KOPT-K1 (cell line): ENCODE results near the gene LYRM4.

Source experiments
- H3K27ac ChIP-seq: fragments of 200-600 bp; sonication (generic); 2 replicates; pipeline ENCODE4 v1.5.1; 2016; ENCODE audit warnings: antibody characterized with exemption, mild to moderate bottlenecking, low read depth, low read length; ENCODE audit not compliant: poor library complexity, severe bottlenecking
- H3K36me3 ChIP-seq: fragments of 200-600 bp; sonication (generic); 2 replicates; pipeline ENCODE4 v1.5.1; 2017; ENCODE audit warnings: antibody characterized with exemption, mild to moderate bottlenecking, low read length, moderate library complexity; ENCODE audit not compliant: insufficient read depth
- H3K9me3 ChIP-seq: fragments of 200-600 bp; sonication (generic); 2 replicates; pipeline ENCODE4 v1.5.1; 2017; ENCODE audit warnings: antibody characterized with exemption, low read length, mild to moderate bottlenecking; ENCODE audit not compliant: insufficient read depth, poor library complexity, severe bottlenecking

Gene LYRM4

GRCh38 chr6:5167501-5167900 lies 93.2 kb downstream of the LYRM4 start:
- Histone ChIP-seq H3K9me3 (no peaks in the 10 kb centered on the region), H3K27ac (no peak overlapping the region)

GRCh38 chr6:5164092-5164491 lies 96.7 kb downstream of the LYRM4 start:
- no peaks in the 10 kb centered on the region for H3K9me3 ChIP-seq
- H3K36me3 ChIP-seq, result no peaks in the 10 kb centered on the region
- no peak overlapping the region for H3K27ac ChIP-seq

More at GRCh38 chr6:5167501-5167900, 93.2 kb downstream of the LYRM4 start:
- H3K36me3 ChIP-seq, result no peaks in the 10 kb centered on the region

GRCh38 chr6:5163247-5163646 lies 97.5 kb downstream of the LYRM4 start:
- Histone ChIP-seq H3K27ac (no peak overlapping the region), H3K9me3 (no peaks in the 10 kb centered on the region), H3K36me3 (no peaks in the 10 kb centered on the region)

GRCh38 chr6:5162355-5162754 lies 98.4 kb downstream of the LYRM4 start:
- no peaks in the 10 kb centered on the region for H3K9me3 ChIP-seq
- no peak overlapping the region for H3K27ac ChIP-seq
- H3K36me3 ChIP-seq, result no peaks in the 10 kb centered on the region

GRCh38 chr6:5160206-5160605 lies 100.5 kb downstream of the LYRM4 start:
- no peak overlapping the region for H3K27ac ChIP-seq
- no peaks in the 10 kb centered on the region for H3K36me3 ChIP-seq
- no peaks in the 10 kb centered on the region for H3K9me3 ChIP-seq

- Histone ChIP-seq H3K36me3 (no peaks in the 10 kb centered on the region), H3K9me3 (no peaks in the 10 kb centered on the region)
Observed at GRCh38 chr6:5159162-5159561, 101.6 kb downstream of the LYRM4 start.

GRCh38 chr6:5158180-5158579 lies 102.6 kb downstream of the LYRM4 start:
- Histone ChIP-seq H3K27ac (no peak overlapping the region), H3K36me3 (no peaks in the 10 kb centered on the region), H3K9me3 (no peaks in the 10 kb centered on the region)

More at GRCh38 chr6:5159162-5159561, 101.6 kb downstream of the LYRM4 start:
- no peak overlapping the region for H3K27ac ChIP-seq

GRCh38 chr6:5157621-5158138 lies 103.1 kb downstream of the LYRM4 start:
- H3K36me3 ChIP-seq, result no peaks in the 10 kb centered on the region
- H3K9me3 ChIP-seq, result no peaks in the 10 kb centered on the region
- H3K27ac ChIP-seq, result no peak overlapping the region

GRCh38 chr6:5156627-5157026 lies 104.1 kb downstream of the LYRM4 start:
- Histone ChIP-seq H3K9me3 (no peaks in the 10 kb centered on the region), H3K36me3 (no peaks in the 10 kb centered on the region), H3K27ac (no peak overlapping the region)

GRCh38 chr6:5155906-5156305 lies 104.8 kb downstream of the LYRM4 start:
- no peak overlapping the region for H3K27ac ChIP-seq
- no peaks in the 10 kb centered on the region for H3K9me3 ChIP-seq
- H3K36me3 ChIP-seq, result no peaks in the 10 kb centered on the region

GRCh38 chr6:5153186-5153585 lies 107.6 kb downstream of the LYRM4 start:
- Histone ChIP-seq H3K36me3 (no peaks in the 10 kb centered on the region), H3K27ac (no peak overlapping the region), H3K9me3 (no peaks in the 10 kb centered on the region)

GRCh38 chr6:5152460-5152859 lies 108.3 kb downstream of the LYRM4 start:
- Histone ChIP-seq H3K36me3 (no peaks in the 10 kb centered on the region), H3K27ac (no peak overlapping the region), H3K9me3 (no peaks in the 10 kb centered on the region)

- H3K36me3 ChIP-seq, result no peaks in the 10 kb centered on the region
- no peak overlapping the region for H3K27ac ChIP-seq
- no peaks in the 10 kb centered on the region for H3K9me3 ChIP-seq
Observed at GRCh38 chr6:5151955-5152401, 108.8 kb downstream of the LYRM4 start.

GRCh38 chr6:5151360-5151954 lies 109.3 kb downstream of the LYRM4 start:
- H3K36me3 ChIP-seq, result no peaks in the 10 kb centered on the region
- no peak overlapping the region for H3K27ac ChIP-seq

GRCh38 chr6:5150551-5151075 lies 110.1 kb downstream of the LYRM4 start:
- Histone ChIP-seq H3K27ac (no peak overlapping the region), H3K36me3 (no peaks in the 10 kb centered on the region), H3K9me3 (no peaks in the 10 kb centered on the region)

More at GRCh38 chr6:5151360-5151954, 109.3 kb downstream of the LYRM4 start:
- H3K9me3 ChIP-seq, result no peaks in the 10 kb centered on the region

- Histone ChIP-seq H3K27ac (no peak overlapping the region), H3K9me3 (no peaks in the 10 kb centered on the region), H3K36me3 (no peaks in the 10 kb centered on the region)
Observed at GRCh38 chr6:5149891-5150290, 110.9 kb downstream of the LYRM4 start.
